CD4-positive, alpha-beta T cell (primary cell): ENCODE data around the gene YPEL1. TPM values are rescaled to one million over a fixed set of nuclear protein-coding genes. Genes with fewer than 3 reads are reported as not detected.

Experiments
- ATAC-seq: fragments of 200-7000 bp; cut with Tn5 transposase; one replicate; pipeline ENCODE4 v1.10.0; 2022; ENCODE audit warnings: mild to moderate bottlenecking; ENCODE audit not compliant: poor library complexity
- CTCF ChIA-PET: fragments of 350-600 bp; sonication (Branson Sonifier 250); formaldehyde crosslinking; loops from one replicate; lab custom pipeline; 2021; ENCODE audit warnings: antibody characterized with exemption, inconsistent platforms; lab: Charles Lee
- POLR2A ChIA-PET: fragments of 350-600 bp; sonication (Branson Sonifier 250); formaldehyde crosslinking; loops from one replicate; lab custom pipeline; 2021; ENCODE audit warnings: antibody characterized with exemption, inconsistent platforms; lab: Charles Lee
- DNase-seq, 14 experiments: peaks; one replicate each; pipeline ENCODE4 v3.0.0-alpha.2; 2013 to 2020; ENCODE audit warnings: mixed read lengths in 2 of 14
- H3K27ac ChIP-seq, 2 donors: one replicate each; pipeline versions ENCODE4 v1.5.1 to v1.7.0; 2013; ENCODE audit warnings: low read length in 2 of 2, low read depth in 1 of 2, mild to moderate bottlenecking in 1 of 2
- H3K27me3 ChIP-seq, 2 experiments: 1 replicate in 1 of 2; 2 replicates in 1 of 2; pipeline versions ENCODE4 v1.6.1 to v1.7.0; 2013; ENCODE audit warnings: low read length in 2 of 2, control low read depth in 1 of 2, mild to moderate bottlenecking in 1 of 2, moderate library complexity in 1 of 2; ENCODE audit not compliant: insufficient read depth in 2 of 2, control insufficient read depth in 1 of 2
- H3K36me3 ChIP-seq: one replicate; pipeline ENCODE4 v1.6.1; 2013; ENCODE audit warnings: low read length, control low read depth; ENCODE audit not compliant: insufficient read depth
- H3K4me1 ChIP-seq: one replicate; pipeline ENCODE4 v1.6.1; 2013; ENCODE audit warnings: low read length, control low read depth; ENCODE audit not compliant: insufficient read depth
- H3K4me3 ChIP-seq: one replicate; pipeline ENCODE4 v1.5.1; 2013; ENCODE audit warnings: mild to moderate bottlenecking, low read length, moderate library complexity
- H3K9me3 ChIP-seq, 2 experiments: 1 replicate in 1 of 2; 2 replicates in 1 of 2; pipeline versions ENCODE4 v1.6.1 to v1.7.0; 2013; ENCODE audit warnings: low read length in 2 of 2, mild to moderate bottlenecking in 2 of 2, control low read depth in 1 of 2, moderate library complexity in 1 of 2; ENCODE audit not compliant: control insufficient read depth in 1 of 2, insufficient read depth in 1 of 2
- H3K27ac Mint-ChIP-seq: one replicate; pipeline ENCODE4 v1.8.0; 2020; ENCODE audit warnings: mixed read lengths
- H3K27me3 Mint-ChIP-seq: one replicate; pipeline ENCODE4 v1.8.0; 2021; ENCODE audit warnings: mixed read lengths
- H3K36me3 Mint-ChIP-seq: one replicate; pipeline ENCODE4 v1.8.0; 2021; ENCODE audit warnings: low read depth, mixed read lengths
- H3K4me1 Mint-ChIP-seq: one replicate; pipeline ENCODE4 v1.8.0; 2021; ENCODE audit warnings: low read depth, mixed read lengths
- H3K4me3 Mint-ChIP-seq: one replicate; pipeline ENCODE4 v1.8.0; 2020; ENCODE audit warnings: mild to moderate bottlenecking, mixed read lengths
- H3K9me3 Mint-ChIP-seq: one replicate; pipeline ENCODE4 v1.8.0; 2020; ENCODE audit warnings: mixed read lengths
- CTCF ChIP-seq: fragments of 200-600 bp; IDR thresholded peaks from one replicate; pipeline ENCODE4 v1.8.0; 2022; ENCODE audit warnings: antibody characterized with exemption, mild to moderate bottlenecking
- intact Hi-C, 2 experiments: fragments of 100-400 bp; cut with DNase I in 1 of 2; cut with micrococcal nuclease in 1 of 2; formaldehyde crosslinking; loops; one replicate each; pipeline versions ENCODE4 v1.15.1 to v1.9.0; 2023 to 2025; cut with DNase I, micrococcal nuclease
- total RNA-seq, 174 experiments: library from RNA in 2 of 174; stranded (reverse) in 2 of 174; gene quantifications; one replicate each; pipeline ENCODE4 v1.2.3 and lab custom pipeline; 2021 to 2026

YPEL1 gene
- total RNA-seq, 2 experiments from 2014 or later, result 2.3 to 2.6 TPM

GRCh38 chr22:21691816-21692215, 43.8 kb downstream of the YPEL1 start:
- no peak for TF ChIP-seq CTCF
- H3K4me3 Mint-ChIP-seq, result no peak overlapping the region
- H3K9me3 Mint-ChIP-seq, result no peaks in the 10 kb centered on the region
- H3K27ac ChIP-seq, result no peak overlapping the region
- no peaks in the 10 kb centered on the region for H3K9me3 ChIP-seq
- H3K36me3 ChIP-seq, result peaks cover 77% of the 10 kb centered on the region
- H3K27ac Mint-ChIP-seq, result no peak overlapping the region
- no peaks in the 10 kb centered on the region for H3K4me1 ChIP-seq
- H3K27me3 Mint-ChIP-seq, result no peaks in the 10 kb centered on the region
- DNase-seq (no peak), ATAC-seq (no peak)
- peaks cover 63% of the 10 kb centered on the region for H3K36me3 Mint-ChIP-seq
- CTCF ChIA-PET, result no interaction called here
- POLR2A ChIA-PET, result no interaction called here
- H3K4me1 Mint-ChIP-seq, result no peaks in the 10 kb centered on the region
- no peaks in the 10 kb centered on the region for H3K27me3 ChIP-seq
- intact Hi-C loops, result no loop called here
- no peak overlapping the region for H3K4me3 ChIP-seq

GRCh38 chr22:21690401-21690801, 45.2 kb downstream of the YPEL1 start:
- H3K4me1 ChIP-seq, result no peaks in the 10 kb centered on the region
- intact Hi-C loops, result no loop called here
- ChIA-PET POLR2A (no interaction called here), CTCF (interaction anchor here (0.7 kb wide), 1 partner anchor 732 kb away, joined by 3 read pairs; no protein-coding TSS in a partner anchor)
- H3K4me3 ChIP-seq, result no peak overlapping the region
- H3K27me3 Mint-ChIP-seq, result no peaks in the 10 kb centered on the region
- H3K27me3 ChIP-seq, result no peaks in the 10 kb centered on the region
- ATAC-seq (no peak), DNase-seq (peak in 1 of 14 experiments; percentile 23)
- H3K9me3 ChIP-seq, result no peaks in the 10 kb centered on the region
- H3K36me3 Mint-ChIP-seq, result peaks cover 55% of the 10 kb centered on the region
- peaks cover 75% of the 10 kb centered on the region for H3K36me3 ChIP-seq
- no peaks in the 10 kb centered on the region for H3K9me3 Mint-ChIP-seq
- TF ChIP-seq CTCF, result no peak
- no peak overlapping the region for H3K4me3 Mint-ChIP-seq
- no peaks in the 10 kb centered on the region for H3K4me1 Mint-ChIP-seq
- H3K27ac ChIP-seq, result no peak overlapping the region
- H3K27ac Mint-ChIP-seq, result peak overlapping the region; percentile 53

GRCh38 chr22:21688706-21689381, 46.8 kb downstream of the YPEL1 start:
- Histone ChIP-seq H3K4me1 (no peaks in the 10 kb centered on the region), H3K27ac (no peak overlapping the region), H3K4me3 (no peak overlapping the region), H3K36me3 (peaks cover 75% of the 10 kb centered on the region), H3K9me3 (no peaks in the 10 kb centered on the region), H3K27me3 (no peaks in the 10 kb centered on the region)
- H3K36me3 Mint-ChIP-seq, result peaks cover 56% of the 10 kb centered on the region
- no peak overlapping the region for H3K27ac Mint-ChIP-seq
- no peaks in the 10 kb centered on the region for H3K9me3 Mint-ChIP-seq
- ChIA-PET POLR2A (no interaction called here), CTCF (no interaction called here)
- H3K27me3 Mint-ChIP-seq, result no peaks in the 10 kb centered on the region
- DNase-seq (no peak), ATAC-seq (no peak)
- no peaks in the 10 kb centered on the region for H3K4me1 Mint-ChIP-seq
- intact Hi-C loops, result no loop called here
- no peak for TF ChIP-seq CTCF
- H3K4me3 Mint-ChIP-seq, result no peak overlapping the region
